ENCODE results near the gene COA5. TPM values are rescaled to one million over a fixed set of nuclear protein-coding genes. Genes with fewer than 3 reads are reported as not detected.

Gene COA5
- total RNA-seq, 3 donors from 2014 or later, result 35.4 to 50.8 (median 45.6) TPM

GRCh38 chr2:98583816-98584618 is 24.3 kb downstream of the COA5 start:
- no peaks in the 10 kb centered on the region for H3K4me1 ChIP-seq
- TF ChIP-seq POLR2AphosphoS5 (IDR thresholded peaks at IDR 0.05) (no peak), POLR2A (IDR thresholded peaks at IDR 0.05) (no peak), CTCF (IDR thresholded peaks at IDR 0.05) (no peak)
- intact Hi-C loops (cut with DNase I; ENCODE audit: low total_unique reads), result no loop called here
- no peaks in the 10 kb centered on the region for H3K27me3 ChIP-seq
- no peak overlapping the region for H3K4me3 ChIP-seq
- peaks cover 3% of the 10 kb centered on the region for H3K36me3 ChIP-seq
- no peak for DNase-seq (ENCODE audit: low spot score in 2 of 2)
- no peaks in the 10 kb centered on the region for H3K9me3 ChIP-seq
- H3K27ac ChIP-seq, result no peak overlapping the region

GRCh38 chr2:98583276-98583675 is 25.0 kb downstream of the COA5 start:
- peaks cover 3% of the 10 kb centered on the region for H3K36me3 ChIP-seq
- intact Hi-C loops (cut with DNase I; ENCODE audit: low total_unique reads), result no loop called here

GRCh38 chr2:98582523-98582922 is 25.8 kb downstream of the COA5 start:
- intact Hi-C loops (cut with DNase I; ENCODE audit: low total_unique reads), result no loop called here
- no peak overlapping the region for H3K27ac ChIP-seq
- H3K4me1 ChIP-seq, result no peaks in the 10 kb centered on the region
- TF ChIP-seq CTCF (IDR thresholded peaks at IDR 0.05), result no peak
- no peak for TF ChIP-seq POLR2A (IDR thresholded peaks at IDR 0.05)
- TF ChIP-seq POLR2AphosphoS5 (IDR thresholded peaks at IDR 0.05), result no peak
- no peak for DNase-seq (ENCODE audit: low spot score in 2 of 2)
- no peaks in the 10 kb centered on the region for H3K27me3 ChIP-seq
- H3K9me3 ChIP-seq, result no peaks in the 10 kb centered on the region
- H3K36me3 ChIP-seq, result peaks cover 3% of the 10 kb centered on the region
- H3K4me3 ChIP-seq, result no peak overlapping the region

More at GRCh38 chr2:98583276-98583675, 25.0 kb downstream of the COA5 start:
- no peak overlapping the region for H3K4me3 ChIP-seq
- no peaks in the 10 kb centered on the region for H3K4me1 ChIP-seq
- H3K27me3 ChIP-seq, result no peaks in the 10 kb centered on the region
- H3K27ac ChIP-seq, result no peak overlapping the region
- TF ChIP-seq POLR2A (IDR thresholded peaks at IDR 0.05) (no peak), POLR2AphosphoS5 (IDR thresholded peaks at IDR 0.05) (no peak), CTCF (IDR thresholded peaks at IDR 0.05) (no peak)
- no peak for DNase-seq (ENCODE audit: low spot score in 2 of 2)
- no peaks in the 10 kb centered on the region for H3K9me3 ChIP-seq

GRCh38 chr2:98580656-98581284 is 27.5 kb downstream of the COA5 start:
- no peak for DNase-seq (ENCODE audit: low spot score in 2 of 2)
- peaks cover 3% of the 10 kb centered on the region for H3K36me3 ChIP-seq
- no peaks in the 10 kb centered on the region for H3K27me3 ChIP-seq
- H3K27ac ChIP-seq, result no peak overlapping the region
- H3K9me3 ChIP-seq, result no peaks in the 10 kb centered on the region
- intact Hi-C loops (cut with DNase I; ENCODE audit: low total_unique reads), result no loop called here
- no peak overlapping the region for H3K4me3 ChIP-seq
- no peak for TF ChIP-seq POLR2A (IDR thresholded peaks at IDR 0.05)
- no peak for TF ChIP-seq CTCF (IDR thresholded peaks at IDR 0.05)
- no peak for TF ChIP-seq POLR2AphosphoS5 (IDR thresholded peaks at IDR 0.05)
- H3K4me1 ChIP-seq, result no peaks in the 10 kb centered on the region

GRCh38 chr2:98579926-98580325 is 28.4 kb downstream of the COA5 start:
- Histone ChIP-seq H3K4me3 (no peak overlapping the region), H3K27ac (no peak overlapping the region), H3K36me3 (peaks cover 3% of the 10 kb centered on the region), H3K4me1 (no peaks in the 10 kb centered on the region), H3K9me3 (no peaks in the 10 kb centered on the region), H3K27me3 (no peaks in the 10 kb centered on the region)
- no peak for DNase-seq (ENCODE audit: low spot score in 2 of 2)
- TF ChIP-seq POLR2AphosphoS5 (IDR thresholded peaks at IDR 0.05) (no peak), POLR2A (IDR thresholded peaks at IDR 0.05) (no peak), CTCF (IDR thresholded peaks at IDR 0.05) (no peak)
- intact Hi-C loops (cut with DNase I; ENCODE audit: low total_unique reads), result no loop called here
